ENCODE data around the gene CDADC1. TPM values are rescaled to one million over a fixed set of nuclear protein-coding genes. Genes with fewer than 3 reads are reported as not detected.

Gene CDADC1
- total and polyA plus RNA-seq, 11 donors = 2.8 to 10.8 (median 10.2) TPM

GRCh38 chr13:49330546-49330864 is 82.8 kb downstream of the CDADC1 start:
- WGBS, 4 donors = 95 to 100% (median 99%) methylated on average over 1 of the region's 1 CpG
- no peaks in the 10 kb centered on the region for H3K9me3 ChIP-seq
- intact Hi-C loops (cut with DNase I) = no loop called here
- no peak for ATAC-seq
- H3K4me1 ChIP-seq = peaks cover 0 to 11% (median 0%) of the 10 kb centered on the region in 12 donors
- no peak overlapping the region for H3K4me3 ChIP-seq
- peaks cover 0 to 48% (median 5%) of the 10 kb centered on the region in 9 donors for H3K36me3 ChIP-seq
- no peak for DNase-seq
- no peak overlapping the region for H3K27ac ChIP-seq
- TF ChIP-seq CTCF (IDR thresholded peaks at IDR 0.05) (no peak), POLR2A (IDR thresholded peaks at IDR 0.05) (no peak)
- no peaks in the 10 kb centered on the region for H3K27me3 ChIP-seq

GRCh38 chr13:49336655-49337054 is 88.9 kb downstream of the CDADC1 start:
- ATAC-seq (peak in 2 of 4 donors; percentile 18 to 59), DNase-seq (no peak)
- H3K36me3 ChIP-seq = peaks cover 0 to 29% (median 10%) of the 10 kb centered on the region in 9 donors

GRCh38 chr13:49340161-49340560 is 92.4 kb downstream of the CDADC1 start:
- Histone ChIP-seq H3K27me3 (no peaks in the 10 kb centered on the region), H3K36me3 (peaks cover 0 to 34% (median 13%) of the 10 kb centered on the region in 9 donors), H3K4me1 (peaks cover 0 to 5% (median 0%) of the 10 kb centered on the region in 12 donors), H3K9me3 (no peaks in the 10 kb centered on the region), H3K27ac (no peak overlapping the region), H3K4me3 (no peak overlapping the region)
- WGBS, 4 donors = 70 to 79% (median 77%) methylated on average over 10 of the region's 10 CpGs
- DNase-seq (peak in 1 of 5 donors; percentile 33), ATAC-seq (peak in 3 of 4 donors; percentile 68 to 77 (median 72))
- intact Hi-C loops (cut with DNase I) = no loop called here
- TF ChIP-seq POLR2A (IDR thresholded peaks at IDR 0.05) = no peak

More at GRCh38 chr13:49336655-49337054, 88.9 kb downstream of the CDADC1 start:
- no peak overlapping the region for H3K27ac ChIP-seq
- H3K4me3 ChIP-seq = no peak overlapping the region
- intact Hi-C loops (cut with DNase I) = no loop called here
- peaks cover 0 to 6% (median 0%) of the 10 kb centered on the region in 12 donors for H3K4me1 ChIP-seq
- 77 to 81% (median 79%) methylated on average over 4 of the region's 4 CpGs for WGBS, 4 donors
- no peaks in the 10 kb centered on the region for H3K9me3 ChIP-seq
- TF ChIP-seq POLR2A (IDR thresholded peaks at IDR 0.05) = no peak
- no peak for TF ChIP-seq CTCF (IDR thresholded peaks at IDR 0.05)
- H3K27me3 ChIP-seq = no peaks in the 10 kb centered on the region

GRCh38 chr13:49341517-49341916 is 93.8 kb downstream of the CDADC1 start:
- H3K27me3 ChIP-seq = no peaks in the 10 kb centered on the region
- ATAC-seq (no peak), DNase-seq (no peak)
- no peak overlapping the region for H3K27ac ChIP-seq
- H3K4me3 ChIP-seq = no peak overlapping the region
- H3K4me1 ChIP-seq = peaks cover 0 to 4% (median 0%) of the 10 kb centered on the region in 12 donors
- no peaks in the 10 kb centered on the region for H3K9me3 ChIP-seq
- H3K36me3 ChIP-seq = peaks cover 0 to 34% (median 10%) of the 10 kb centered on the region in 9 donors
- 95 to 97% (median 97%) methylated on average over 3 of the region's 3 CpGs for WGBS, 4 donors
- TF ChIP-seq POLR2A (IDR thresholded peaks at IDR 0.05) = no peak
- TF ChIP-seq CTCF (IDR thresholded peaks at IDR 0.05) = no peak
- intact Hi-C loops (cut with DNase I) = no loop called here

GRCh38 chr13:49341941-49342340 is 94.2 kb downstream of the CDADC1 start:
- Histone ChIP-seq H3K9me3 (no peaks in the 10 kb centered on the region), H3K27ac (no peak overlapping the region), H3K36me3 (peaks cover 0 to 32% (median 9%) of the 10 kb centered on the region in 9 donors), H3K4me3 (no peak overlapping the region), H3K27me3 (no peaks in the 10 kb centered on the region), H3K4me1 (peaks cover 0 to 7% (median 0%) of the 10 kb centered on the region in 12 donors)
- ATAC-seq (no peak), DNase-seq (no peak)
- intact Hi-C loops (cut with DNase I) = no loop called here
- TF ChIP-seq POLR2A (IDR thresholded peaks at IDR 0.05) (no peak), CTCF (IDR thresholded peaks at IDR 0.05) (no peak)
